ENCODE measurements around the gene CMTM8. TPM values are rescaled to one million over a fixed set of nuclear protein-coding genes. Genes with fewer than 3 reads are reported as not detected.

CMTM8 gene
- total RNA-seq, 1 donor from 2014 or later, result 3.4 TPM

GRCh38 chr3:32229565-32229964 lies 8.9 kb upstream of the CMTM8 start:
- no peak for DNase-seq

GRCh38 chr3:32236377-32236776 lies 2.1 kb upstream of the CMTM8 start:
- DNase-seq, result no peak

GRCh38 chr3:32237670-32238452 lies 619 bp upstream of the CMTM8 start:
- peak; percentile 22 for DNase-seq

DNA sequence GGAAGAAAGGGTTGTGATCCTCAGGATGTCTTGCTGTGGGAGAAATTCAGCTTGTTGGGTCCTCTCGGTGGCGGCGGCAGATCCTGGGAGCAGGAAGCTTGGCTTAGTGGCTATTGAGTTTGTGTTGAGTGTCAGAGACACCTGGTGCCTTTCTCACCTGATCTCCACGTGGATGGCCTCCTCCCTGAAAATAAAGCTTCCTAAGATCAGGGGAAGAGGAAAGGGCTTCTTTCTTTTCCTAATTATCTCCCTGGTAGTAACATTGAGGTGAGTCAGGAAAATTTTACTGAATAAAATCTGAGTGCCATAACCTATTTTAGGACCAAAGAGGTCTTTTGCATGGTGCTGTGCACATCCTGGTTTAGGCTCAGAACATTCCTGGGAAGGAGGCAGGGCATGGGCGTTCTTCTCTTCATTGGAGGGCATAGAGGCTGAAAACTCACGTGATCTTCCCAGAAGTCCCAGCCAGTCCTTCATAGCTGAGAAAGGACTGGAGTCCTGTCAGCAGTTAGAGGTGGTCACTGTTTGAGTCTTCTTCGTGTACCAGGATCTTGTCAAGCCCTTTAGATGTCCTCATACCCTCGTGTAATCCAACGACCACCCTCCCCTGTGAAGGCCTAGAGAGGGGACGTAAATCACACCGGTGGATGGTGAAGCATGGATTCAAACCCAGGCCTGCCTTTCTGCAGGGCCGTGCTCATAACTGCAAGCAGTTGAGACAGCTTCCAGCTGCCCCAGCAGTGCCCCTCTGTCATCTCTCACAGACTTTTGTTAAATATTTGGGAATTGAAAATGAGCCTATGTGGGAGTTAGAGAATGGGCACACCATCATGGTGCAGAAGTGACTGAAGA lies 1.1 kb downstream of the CMTM8 start:
- DNase-seq, result peak; percentile 5

- peak; percentile 49 for DNase-seq
Observed at GRCh38 chr3:32240159-32240545, 1.7 kb downstream of the CMTM8 start.

GRCh38 chr3:32241100-32241499 lies 2.6 kb downstream of the CMTM8 start:
- no peak for DNase-seq

GRCh38 chr3:32243519-32243918 lies 5.0 kb downstream of the CMTM8 start:
- DNase-seq, result no peak

DNA sequence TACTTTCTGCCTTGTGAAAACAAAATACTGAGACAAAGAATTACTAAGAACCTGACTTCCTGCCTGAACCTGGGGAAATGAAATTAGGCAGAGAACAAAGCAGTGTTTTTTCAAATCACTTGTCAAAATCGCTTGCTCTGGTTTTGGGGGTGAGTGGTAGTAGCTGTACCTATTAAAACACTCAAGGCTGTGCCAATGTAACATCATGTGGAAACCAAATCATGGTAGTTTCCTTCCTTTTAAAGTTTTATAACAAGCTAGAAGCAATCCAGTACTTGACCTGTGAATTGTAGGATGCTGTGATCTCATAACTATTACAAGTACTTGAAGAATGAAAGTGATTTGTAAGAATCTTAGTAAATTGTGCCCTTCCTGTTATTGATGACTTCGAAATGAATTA lies 6.7 kb downstream of the CMTM8 start:
- no peak for DNase-seq

GRCh38 chr3:32246079-32246675 lies 7.7 kb downstream of the CMTM8 start:
- no peak for DNase-seq

DNA sequence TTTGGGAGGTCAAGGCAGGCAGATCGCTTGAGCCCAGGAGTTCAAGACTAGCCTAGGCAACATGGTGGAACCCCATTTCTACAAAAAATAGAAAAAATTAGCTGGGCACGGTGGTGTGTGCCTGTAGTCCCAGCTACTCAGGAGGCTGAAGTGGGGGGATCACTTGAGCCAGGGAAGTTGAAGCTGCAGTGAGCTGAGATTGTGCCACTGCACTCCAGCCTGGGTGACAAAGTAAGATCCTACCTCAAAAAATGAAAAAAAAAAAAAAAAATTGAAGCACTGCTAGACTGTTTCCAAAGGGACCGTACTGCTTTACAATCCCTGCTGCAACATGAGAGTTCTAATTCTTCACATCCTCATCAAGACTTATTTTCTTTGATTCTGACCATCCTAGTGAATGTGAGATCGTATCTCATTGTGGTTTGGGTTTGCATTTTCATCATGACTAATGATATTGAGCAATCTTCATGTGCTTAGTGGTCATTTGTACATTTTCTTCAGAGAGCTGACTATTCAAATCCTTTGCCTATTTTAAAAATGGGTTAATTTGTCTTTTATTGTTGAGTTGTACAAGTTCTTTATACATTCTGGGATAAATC lies 10.8 kb downstream of the CMTM8 start:
- no peak for DNase-seq

- no peak for DNase-seq
Observed at GRCh38 chr3:32254268-32254667, 15.8 kb downstream of the CMTM8 start.

GRCh38 chr3:32255345-32255744 lies 16.9 kb downstream of the CMTM8 start:
- DNase-seq, result no peak

DNA sequence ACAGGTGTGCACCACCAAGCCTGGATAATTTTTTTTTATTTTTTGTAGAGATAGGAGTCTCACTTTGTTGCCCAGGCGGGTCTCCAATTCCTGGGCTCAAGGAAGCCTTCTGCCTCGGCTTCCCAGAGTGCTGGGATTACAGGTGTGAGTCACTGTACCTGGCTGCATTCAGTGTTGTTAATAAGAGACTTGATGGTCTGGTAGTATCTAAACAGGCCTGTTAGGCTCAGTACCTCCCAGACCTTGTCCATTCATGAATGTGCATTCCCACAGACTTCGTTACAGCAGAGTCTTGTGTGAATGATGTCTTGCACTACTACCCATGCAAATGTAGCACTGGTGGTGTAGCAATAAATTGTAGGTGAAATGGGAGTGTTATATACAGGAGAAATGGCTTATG lies 17.7 kb downstream of the CMTM8 start:
- no peak for DNase-seq

- DNase-seq, result no peak
Observed at GRCh38 chr3:32257042-32257441, 18.6 kb downstream of the CMTM8 start.

DNA sequence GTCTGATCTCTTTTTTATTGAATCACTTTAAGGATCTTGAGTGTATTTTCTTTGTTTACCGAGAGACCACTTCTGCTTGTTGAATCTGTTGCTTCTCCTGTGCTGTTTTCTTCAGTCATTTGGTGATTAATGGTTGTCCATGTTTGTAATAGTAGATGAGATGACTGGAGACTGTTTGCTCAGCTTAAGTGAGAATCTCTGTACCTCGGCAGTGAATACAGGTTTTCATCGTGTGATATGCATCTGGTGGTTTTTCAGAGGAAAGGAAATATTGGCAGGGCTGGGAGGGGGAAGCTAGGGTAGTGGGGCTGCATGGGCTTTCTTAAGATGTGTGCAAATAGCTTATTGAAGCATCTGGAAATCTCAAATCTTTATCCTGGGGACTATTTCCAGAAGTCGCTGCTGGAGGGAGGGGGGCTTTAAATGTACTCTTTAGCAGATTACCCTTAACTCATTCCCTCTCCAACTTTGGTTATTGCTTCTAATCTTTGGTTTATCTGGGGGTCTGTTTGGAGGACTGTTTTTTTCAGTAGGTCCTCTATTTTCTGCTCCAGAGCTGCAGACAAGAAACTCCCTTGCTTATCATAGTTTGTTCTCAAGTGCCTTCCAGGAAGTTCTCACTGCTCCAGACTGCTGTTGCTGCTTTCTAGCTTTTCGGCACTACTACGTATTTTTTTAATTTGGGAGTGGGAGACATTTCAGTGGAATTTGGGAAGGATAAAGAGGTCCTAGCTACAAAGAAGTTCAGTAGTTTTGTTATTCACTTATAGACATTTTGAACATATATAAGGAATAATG lies 19.4 kb downstream of the CMTM8 start:
- no peak for DNase-seq

GRCh38 chr3:32258869-32259268 lies 20.4 kb downstream of the CMTM8 start:
- DNase-seq, result no peak

GRCh38 chr3:32261545-32261944 lies 23.1 kb downstream of the CMTM8 start:
- DNase-seq, result no peak

GRCh38 chr3:32262201-32262600 lies 23.7 kb downstream of the CMTM8 start:
- no peak for DNase-seq

DNA sequence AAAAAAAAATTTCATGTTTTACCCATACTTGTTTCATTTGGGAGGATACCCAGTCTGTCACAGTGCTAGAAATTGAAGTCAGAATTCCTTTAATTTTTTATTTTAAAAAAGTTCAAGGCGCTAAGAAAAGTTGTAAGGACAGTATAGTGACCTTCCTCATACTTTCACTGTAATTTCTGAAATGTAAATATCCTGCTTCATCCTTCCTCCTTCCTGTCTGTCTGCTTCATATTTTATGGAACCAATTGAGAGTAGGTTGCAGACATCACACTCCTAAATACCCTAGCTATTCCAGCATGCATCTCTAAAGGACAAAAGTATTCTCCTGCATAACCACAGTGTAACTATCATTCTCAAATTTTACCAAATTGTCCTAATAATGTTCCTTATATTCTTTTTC lies 35.8 kb downstream of the CMTM8 start:
- DNase-seq, result no peak

DNA sequence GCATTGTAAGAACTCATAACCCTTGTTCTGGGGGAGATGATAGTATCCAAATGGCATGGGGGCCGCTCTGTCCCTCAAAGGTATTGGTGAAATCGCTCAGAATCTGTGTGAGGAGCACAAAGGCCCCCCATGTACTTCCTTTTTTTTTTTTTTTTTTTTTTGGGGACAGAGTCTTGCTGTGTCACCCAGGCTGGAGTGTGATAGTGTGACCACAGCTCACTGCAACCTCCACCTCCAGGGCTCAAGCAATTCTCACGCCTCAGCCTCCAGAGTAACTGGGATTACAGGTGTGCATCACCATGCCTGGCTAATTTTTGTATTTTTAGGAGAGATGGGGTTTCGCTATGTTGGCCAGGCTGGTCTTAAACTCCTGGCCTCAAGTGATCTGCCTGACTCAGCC lies 37.0 kb downstream of the CMTM8 start:
- no peak for DNase-seq

DNA sequence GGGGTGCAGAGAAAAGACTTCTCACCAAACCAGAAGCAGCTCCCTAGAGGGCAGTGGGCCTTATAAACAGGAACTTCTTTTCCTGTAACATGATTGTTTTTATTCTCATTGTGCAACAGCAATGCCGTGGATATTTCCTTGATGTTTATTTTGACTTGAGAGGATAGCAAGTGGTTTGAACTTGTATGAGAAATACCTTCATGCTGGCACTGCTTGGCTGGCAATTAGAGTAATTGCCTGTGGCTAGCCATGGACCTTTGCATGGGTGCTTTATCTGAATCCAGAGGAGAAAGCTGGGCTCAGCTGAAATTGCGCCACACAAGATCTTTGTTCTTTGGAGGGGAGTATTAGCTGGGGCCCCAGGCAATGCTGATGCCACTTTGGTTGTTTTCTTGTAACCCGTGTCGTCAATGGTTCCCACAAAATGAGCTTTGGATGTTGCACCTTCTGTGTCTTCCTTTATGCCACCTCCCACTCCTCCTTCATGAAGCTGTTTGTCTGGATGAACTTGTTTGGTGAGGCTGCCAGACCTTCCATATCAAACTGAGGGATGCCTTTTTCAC lies 37.9 kb downstream of the CMTM8 start:
- peak; percentile 52 for DNase-seq

- DNase-seq, result no peak
Observed at GRCh38 chr3:32278714-32279113, 40.2 kb downstream of the CMTM8 start.
